Body of pancreas (tissue), 4 donors: ENCODE data around the gene GDF2.

Experiments used
- POLR2A ChIP-seq, 3 donors: fragments of 450-650 bp; IDR thresholded peaks; one replicate each; pipeline ENCODE4 v1.6.1; 2016; ENCODE audit warnings: antibody characterized with exemption in 3 of 3, mild to moderate bottlenecking in 2 of 3
- TF ChIP-seq, protein P1 (sequence below), 7 experiments: fragments of 450-650 bp in 4 of 7; fragments of 200-600 bp in 3 of 7; sonication (generic) in 3 of 7; IDR thresholded peaks; one replicate each; pipeline ENCODE4 v1.5.1; 2016 to 2019; ENCODE audit warnings: antibody characterized with exemption in 7 of 7

- TF ChIP-seq, protein P1, sequence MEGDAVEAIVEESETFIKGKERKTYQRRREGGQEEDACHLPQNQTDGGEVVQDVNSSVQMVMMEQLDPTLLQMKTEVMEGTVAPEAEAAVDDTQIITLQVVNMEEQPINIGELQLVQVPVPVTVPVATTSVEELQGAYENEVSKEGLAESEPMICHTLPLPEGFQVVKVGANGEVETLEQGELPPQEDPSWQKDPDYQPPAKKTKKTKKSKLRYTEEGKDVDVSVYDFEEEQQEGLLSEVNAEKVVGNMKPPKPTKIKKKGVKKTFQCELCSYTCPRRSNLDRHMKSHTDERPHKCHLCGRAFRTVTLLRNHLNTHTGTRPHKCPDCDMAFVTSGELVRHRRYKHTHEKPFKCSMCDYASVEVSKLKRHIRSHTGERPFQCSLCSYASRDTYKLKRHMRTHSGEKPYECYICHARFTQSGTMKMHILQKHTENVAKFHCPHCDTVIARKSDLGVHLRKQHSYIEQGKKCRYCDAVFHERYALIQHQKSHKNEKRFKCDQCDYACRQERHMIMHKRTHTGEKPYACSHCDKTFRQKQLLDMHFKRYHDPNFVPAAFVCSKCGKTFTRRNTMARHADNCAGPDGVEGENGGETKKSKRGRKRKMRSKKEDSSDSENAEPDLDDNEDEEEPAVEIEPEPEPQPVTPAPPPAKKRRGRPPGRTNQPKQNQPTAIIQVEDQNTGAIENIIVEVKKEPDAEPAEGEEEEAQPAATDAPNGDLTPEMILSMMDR (IDR thresholded peaks at IDR 0.05): no peak
- no peak for TF ChIP-seq POLR2A (IDR thresholded peaks at IDR 0.05)
Measured at GRCh38 chr10:47299611-47300428, 22.4 kb upstream of the GDF2 start, which contains the start of gene GDF10.
